Sigmoid colon (tissue), 4 donors: Measurements from ENCODE around the gene PRKN.

Experiments
- EP300 ChIP-seq, 4 donors: sonication (generic); formaldehyde crosslinking; IDR thresholded peaks; one replicate each; pipeline ENCODE4 v1.6.1; 2017; ENCODE audit warnings: antibody characterized with exemption in 4 of 4
- POLR2A ChIP-seq, 2 donors: fragments of 450-650 bp; IDR thresholded peaks; one replicate each; pipeline ENCODE4 v1.6.1; 2016; ENCODE audit warnings: antibody characterized with exemption in 2 of 2, mild to moderate bottlenecking in 2 of 2, moderate library complexity in 2 of 2
- POLR2AphosphoS5 ChIP-seq, 4 donors: sonication (generic); formaldehyde crosslinking; IDR thresholded peaks; one replicate each; pipeline ENCODE4 v1.6.1; 2017; ENCODE audit warnings: antibody characterized with exemption in 4 of 4
- TF ChIP-seq, protein P1 (sequence below), 4 experiments: fragments of 450-650 bp in 3 of 4; fragments of 200-600 bp in 1 of 4; IDR thresholded peaks; one replicate each; pipeline ENCODE4 v1.5.1; 2016 to 2019; ENCODE audit warnings: antibody characterized with exemption in 4 of 4, mild to moderate bottlenecking in 3 of 4, moderate library complexity in 2 of 4

DNA sequence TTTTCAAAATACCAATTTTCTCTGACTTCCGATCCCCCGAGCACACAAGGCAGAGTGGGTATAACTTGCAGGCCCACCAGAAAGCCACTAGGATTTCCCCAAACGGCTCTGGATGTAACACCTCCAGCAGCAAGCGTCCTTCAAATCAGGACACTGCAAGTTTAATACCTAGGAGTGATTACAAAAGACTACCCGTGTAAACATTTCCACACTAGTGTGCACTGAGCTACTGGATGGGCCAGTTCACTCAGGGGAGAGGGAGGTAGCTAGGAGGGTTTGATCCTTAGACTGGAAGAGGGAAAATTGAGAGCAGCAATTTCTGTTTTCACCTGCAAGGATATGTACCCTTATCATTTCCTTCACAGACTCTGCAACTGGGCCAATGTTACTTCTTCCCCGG, 1361.9 kb downstream of the PRKN start:
- TF ChIP-seq POLR2AphosphoS5 (IDR thresholded peaks at IDR 0.05), result no peak
- no peak for TF ChIP-seq EP300 (IDR thresholded peaks at IDR 0.05)
- TF ChIP-seq, protein P1, sequence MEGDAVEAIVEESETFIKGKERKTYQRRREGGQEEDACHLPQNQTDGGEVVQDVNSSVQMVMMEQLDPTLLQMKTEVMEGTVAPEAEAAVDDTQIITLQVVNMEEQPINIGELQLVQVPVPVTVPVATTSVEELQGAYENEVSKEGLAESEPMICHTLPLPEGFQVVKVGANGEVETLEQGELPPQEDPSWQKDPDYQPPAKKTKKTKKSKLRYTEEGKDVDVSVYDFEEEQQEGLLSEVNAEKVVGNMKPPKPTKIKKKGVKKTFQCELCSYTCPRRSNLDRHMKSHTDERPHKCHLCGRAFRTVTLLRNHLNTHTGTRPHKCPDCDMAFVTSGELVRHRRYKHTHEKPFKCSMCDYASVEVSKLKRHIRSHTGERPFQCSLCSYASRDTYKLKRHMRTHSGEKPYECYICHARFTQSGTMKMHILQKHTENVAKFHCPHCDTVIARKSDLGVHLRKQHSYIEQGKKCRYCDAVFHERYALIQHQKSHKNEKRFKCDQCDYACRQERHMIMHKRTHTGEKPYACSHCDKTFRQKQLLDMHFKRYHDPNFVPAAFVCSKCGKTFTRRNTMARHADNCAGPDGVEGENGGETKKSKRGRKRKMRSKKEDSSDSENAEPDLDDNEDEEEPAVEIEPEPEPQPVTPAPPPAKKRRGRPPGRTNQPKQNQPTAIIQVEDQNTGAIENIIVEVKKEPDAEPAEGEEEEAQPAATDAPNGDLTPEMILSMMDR (IDR thresholded peaks at IDR 0.05), result no peak
- no peak for TF ChIP-seq POLR2A (IDR thresholded peaks at IDR 0.05)
